Subcutaneous abdominal adipose tissue (tissue), 5 donors: ENCODE measurements around the gene KAZALD1.

Experiments used
- H3K27ac ChIP-seq: one replicate; pipeline ENCODE4 v1.7.0; 2013; ENCODE audit warnings: low read depth, mild to moderate bottlenecking, inconsistent platforms, low read length, moderate library complexity
- H3K27me3 ChIP-seq, 5 donors: one replicate each; pipeline ENCODE4 v1.7.0; 2013; ENCODE audit warnings: low read length in 5 of 5, inconsistent platforms in 1 of 5; ENCODE audit not compliant: control insufficient read depth in 5 of 5, insufficient read depth in 4 of 5
- H3K36me3 ChIP-seq, 5 donors: one replicate each; pipeline ENCODE4 v1.7.0; 2013; ENCODE audit warnings: low read length in 5 of 5; ENCODE audit not compliant: control insufficient read depth in 5 of 5, insufficient read depth in 5 of 5
- H3K4me1 ChIP-seq, 5 donors: one replicate each; pipeline ENCODE4 v1.7.0; 2013; ENCODE audit warnings: low read length in 5 of 5, mild to moderate bottlenecking in 3 of 5, moderate library complexity in 1 of 5; ENCODE audit not compliant: control insufficient read depth in 5 of 5, insufficient read depth in 5 of 5
- H3K4me3 ChIP-seq, 5 donors: one replicate each; pipeline ENCODE4 v1.7.0; 2013; ENCODE audit warnings: low read length in 5 of 5, low read depth in 1 of 5
- H3K9ac ChIP-seq, 5 donors: one replicate each; pipeline ENCODE4 v1.7.0; 2013; ENCODE audit warnings: low read length in 5 of 5, mild to moderate bottlenecking in 4 of 5, moderate library complexity in 3 of 5
- H3K9me3 ChIP-seq, 5 donors: one replicate each; pipeline ENCODE4 v1.7.0; 2013; ENCODE audit warnings: low read length in 5 of 5; ENCODE audit not compliant: control insufficient read depth in 5 of 5
- donor health status: healthy.
- donor health status: healthy.
- donor health status: healthy.
- donor health status: healthy.
- donor health status: healthy.

KAZALD1 gene

GRCh38 chr10:101073631-101074030 lies 11.8 kb downstream of the KAZALD1 start:
- no peak overlapping the region for H3K9ac ChIP-seq
- H3K36me3 ChIP-seq = no peaks in the 10 kb centered on the region
- H3K27me3 ChIP-seq = peaks cover 25 to 47% (median 40%) of the 10 kb centered on the region in 5 donors
- H3K27ac ChIP-seq = no peak overlapping the region
- peaks cover 0 to 4% (median 2%) of the 10 kb centered on the region in 5 donors for H3K4me1 ChIP-seq
- no peak overlapping the region for H3K4me3 ChIP-seq
- H3K9me3 ChIP-seq = no peaks in the 10 kb centered on the region

GRCh38 chr10:101075775-101076174 lies 14.0 kb downstream of the KAZALD1 start:
- H3K9me3 ChIP-seq = no peaks in the 10 kb centered on the region
- H3K27me3 ChIP-seq = peaks cover 22 to 58% (median 44%) of the 10 kb centered on the region in 5 donors
- H3K9ac ChIP-seq = no peak overlapping the region
- H3K4me1 ChIP-seq = peaks cover 0 to 4% (median 2%) of the 10 kb centered on the region in 5 donors
- H3K27ac ChIP-seq = no peak overlapping the region
- no peaks in the 10 kb centered on the region for H3K36me3 ChIP-seq
- H3K4me3 ChIP-seq = no peak overlapping the region

- Histone ChIP-seq H3K4me3 (no peak overlapping the region), H3K9me3 (no peaks in the 10 kb centered on the region), H3K27ac (no peak overlapping the region), H3K27me3 (peaks cover 21 to 62% (median 41%) of the 10 kb centered on the region in 5 donors), H3K9ac (no peak overlapping the region), H3K4me1 (peaks cover 0 to 3% (median 0%) of the 10 kb centered on the region in 5 donors), H3K36me3 (no peaks in the 10 kb centered on the region)
Measured at GRCh38 chr10:101076630-101077029, 14.8 kb downstream of the KAZALD1 start.

- no peak overlapping the region for H3K4me3 ChIP-seq
Measured at GRCh38 chr10:101079874-101080273, 18.1 kb downstream of the KAZALD1 start.

GRCh38 chr10:101080933-101081931 lies 19.4 kb downstream of the KAZALD1 start:
- no peaks in the 10 kb centered on the region for H3K36me3 ChIP-seq
- H3K27ac ChIP-seq = no peak overlapping the region
- H3K9ac ChIP-seq = no peak overlapping the region
- H3K4me1 ChIP-seq = no peaks in the 10 kb centered on the region
- no peaks in the 10 kb centered on the region for H3K9me3 ChIP-seq
- H3K4me3 ChIP-seq = no peak overlapping the region
- H3K27me3 ChIP-seq = peaks cover 14 to 45% (median 27%) of the 10 kb centered on the region in 5 donors

More at GRCh38 chr10:101079874-101080273, 18.1 kb downstream of the KAZALD1 start:
- Histone ChIP-seq H3K9me3 (no peaks in the 10 kb centered on the region), H3K36me3 (no peaks in the 10 kb centered on the region), H3K9ac (no peak overlapping the region), H3K4me1 (no peaks in the 10 kb centered on the region), H3K27ac (no peak overlapping the region), H3K27me3 (peaks cover 21 to 52% (median 30%) of the 10 kb centered on the region in 5 donors)

GRCh38 chr10:101085846-101086245 lies 24.1 kb downstream of the KAZALD1 start:
- peaks cover 28 to 61% (median 51%) of the 10 kb centered on the region in 5 donors for H3K27me3 ChIP-seq
- no peak overlapping the region for H3K27ac ChIP-seq
- H3K9me3 ChIP-seq = no peaks in the 10 kb centered on the region
- H3K4me1 ChIP-seq = no peaks in the 10 kb centered on the region
- H3K9ac ChIP-seq = no peak overlapping the region
- no peak overlapping the region for H3K4me3 ChIP-seq
- H3K36me3 ChIP-seq = no peaks in the 10 kb centered on the region

GRCh38 chr10:101087376-101087775 lies 25.6 kb downstream of the KAZALD1 start:
- Histone ChIP-seq H3K9me3 (no peaks in the 10 kb centered on the region), H3K27me3 (peaks cover 30 to 63% (median 54%) of the 10 kb centered on the region in 5 donors), H3K4me3 (no peak overlapping the region), H3K4me1 (no peaks in the 10 kb centered on the region), H3K36me3 (no peaks in the 10 kb centered on the region), H3K9ac (no peak overlapping the region), H3K27ac (no peak overlapping the region)

- Histone ChIP-seq H3K27ac (no peak overlapping the region), H3K9ac (no peak overlapping the region), H3K36me3 (no peaks in the 10 kb centered on the region), H3K4me3 (no peak overlapping the region), H3K4me1 (no peaks in the 10 kb centered on the region), H3K9me3 (no peaks in the 10 kb centered on the region), H3K27me3 (peaks cover 24 to 63% (median 57%) of the 10 kb centered on the region in 5 donors)
Measured at GRCh38 chr10:101087965-101088364, 26.2 kb downstream of the KAZALD1 start.

- H3K9ac ChIP-seq = no peak overlapping the region
- H3K4me3 ChIP-seq = no peak overlapping the region
- H3K9me3 ChIP-seq = no peaks in the 10 kb centered on the region
- H3K27me3 ChIP-seq = peaks cover 31 to 77% (median 62%) of the 10 kb centered on the region in 5 donors
- no peaks in the 10 kb centered on the region for H3K36me3 ChIP-seq
- H3K4me1 ChIP-seq = no peaks in the 10 kb centered on the region
- no peak overlapping the region for H3K27ac ChIP-seq
Measured at GRCh38 chr10:101089520-101090299, 27.9 kb downstream of the KAZALD1 start.
